ENCODE data around the gene ELANE.

ELANE gene

DNA sequence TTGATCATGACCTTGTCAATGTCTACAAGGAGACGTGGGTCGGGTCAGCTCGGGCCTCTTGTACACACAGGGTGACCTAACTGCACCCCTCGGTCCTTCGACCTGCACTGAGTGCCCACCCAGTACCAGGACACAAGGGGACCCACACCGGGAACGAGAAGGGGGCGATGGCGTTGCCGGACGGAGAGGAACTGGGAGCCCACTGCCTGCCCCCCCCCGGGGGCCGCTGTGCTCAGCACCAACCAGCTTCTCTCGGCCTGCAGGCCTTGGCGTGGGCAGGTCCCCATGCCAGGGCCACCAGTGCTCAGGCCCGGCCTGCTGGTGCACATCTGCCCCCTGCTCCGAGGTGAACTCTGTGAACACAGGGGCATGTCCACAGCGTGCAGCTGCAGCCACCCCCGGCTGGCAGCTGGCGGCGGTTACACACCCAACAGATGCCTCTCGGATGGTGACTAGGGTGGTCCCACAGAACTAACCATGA lies 21.5 kb downstream of the ELANE start:
- H2AK5ac ChIP-seq (ENCODE audit: low read length) = no peak overlapping the region
- H3K18ac ChIP-seq (ENCODE audit: low read length) = no peak overlapping the region
- H3K79me1 ChIP-seq (ENCODE audit: low read length) = peaks cover 5% of the 10 kb centered on the region
- no peak overlapping the region for H3K4me3 ChIP-seq (ENCODE audit: low read depth, low read length)
- H3K79me2 ChIP-seq (ENCODE audit: control insufficient read depth, insufficient read depth, low read length, poor library complexity) = peaks cover 4% of the 10 kb centered on the region
- no peaks in the 10 kb centered on the region for H3K9me3 ChIP-seq (ENCODE audit: insufficient read depth, low read depth, low read length)
- no peaks in the 10 kb centered on the region for H3K27me3 ChIP-seq (ENCODE audit: insufficient read depth, low read length)
- no peak overlapping the region for H2BK12ac ChIP-seq (ENCODE audit: low read length)
- no peak overlapping the region for H3K9ac ChIP-seq (ENCODE audit: low read length)
- WGBS (ENCODE audit: extremely low coverage, insufficient coverage, insufficient read length) = no CpG with 5 or more reads among the region's 22 CpGs
- no peak overlapping the region for H3K4me2 ChIP-seq (ENCODE audit: low read length)
- H3K36me3 ChIP-seq (ENCODE audit: control insufficient read depth in 1 of 2, insufficient read depth in 2 of 2, low read length in 2 of 2) = peaks cover 52 to 54% of the 10 kb centered on the region in 2 experiments
- H2BK120ac ChIP-seq (ENCODE audit: insufficient read depth, low read length, poor library complexity) = no peak overlapping the region
- H3K4ac ChIP-seq (ENCODE audit: low read depth, low read length) = no peak overlapping the region
- no peak overlapping the region for H4K91ac ChIP-seq (ENCODE audit: low read depth, low read length)
- no peak overlapping the region for H4K12ac ChIP-seq (ENCODE audit: low read depth, low read length)
- no peak for DNase-seq
- no peak overlapping the region for H3K23ac ChIP-seq (ENCODE audit: low read length)
- H3K4me1 ChIP-seq (ENCODE audit: control insufficient read depth in 1 of 2, insufficient read depth in 2 of 2, low read length in 2 of 2) = peaks cover 10 to 16% of the 10 kb centered on the region in 2 experiments
- no peak overlapping the region for H4K8ac ChIP-seq (ENCODE audit: low read depth, low read length)
- H2AFZ ChIP-seq (ENCODE audit: insufficient read depth, low read length, poor library complexity) = no peak overlapping the region
- no peak overlapping the region for H2BK5ac ChIP-seq (ENCODE audit: low read depth, low read length, poor library complexity)
- H3K27ac ChIP-seq (ENCODE audit: low read depth, low read length) = no peak overlapping the region
- H3K14ac ChIP-seq (ENCODE audit: low read length) = no peak overlapping the region

DNA sequence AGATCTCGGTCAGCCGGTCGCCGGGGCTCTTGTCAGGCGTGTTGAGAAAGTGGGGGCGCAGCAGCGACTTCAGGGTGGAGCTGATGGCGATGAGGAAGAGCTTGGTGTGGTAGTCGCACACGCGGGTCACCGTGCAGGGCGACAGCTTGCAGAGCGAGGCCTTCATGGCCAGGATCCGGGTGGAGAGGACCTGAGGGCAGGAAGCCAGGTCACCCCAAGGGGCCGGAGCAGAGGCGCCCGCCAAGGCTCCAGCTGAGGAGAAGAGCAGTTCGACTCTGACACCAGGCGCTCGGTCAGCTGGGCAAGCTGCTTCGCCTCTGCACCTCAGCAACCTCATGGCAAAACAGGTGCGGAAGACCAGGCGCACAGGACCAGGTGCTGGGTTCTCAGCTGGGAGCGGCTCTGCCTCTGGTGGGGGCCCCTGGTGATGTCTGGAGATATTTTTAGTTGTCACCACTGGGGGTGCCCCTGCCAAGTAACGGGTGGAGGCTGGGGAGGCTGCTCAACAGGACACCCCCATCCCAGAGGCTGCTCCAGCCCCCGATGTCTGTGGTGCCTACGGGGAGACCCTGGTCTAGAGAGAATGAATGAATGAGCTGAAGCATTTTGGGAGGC lies 23.3 kb downstream of the ELANE start:
- H3K9ac ChIP-seq (ENCODE audit: low read length) = no peak overlapping the region
- no peak overlapping the region for H2AK5ac ChIP-seq (ENCODE audit: low read length)
- no peak overlapping the region for H4K91ac ChIP-seq (ENCODE audit: low read depth, low read length)
- H3K4ac ChIP-seq (ENCODE audit: low read depth, low read length) = no peak overlapping the region
- peaks cover 55 to 60% of the 10 kb centered on the region in 2 experiments for H3K36me3 ChIP-seq (ENCODE audit: control insufficient read depth in 1 of 2, insufficient read depth in 2 of 2, low read length in 2 of 2)
- no peak overlapping the region for H2BK120ac ChIP-seq (ENCODE audit: insufficient read depth, low read length, poor library complexity)
- H3K79me1 ChIP-seq (ENCODE audit: low read length) = no peaks in the 10 kb centered on the region
- H3K18ac ChIP-seq (ENCODE audit: low read length) = no peak overlapping the region
- no peak overlapping the region for H3K4me2 ChIP-seq (ENCODE audit: low read length)
- H4K12ac ChIP-seq (ENCODE audit: low read depth, low read length) = no peak overlapping the region
- H3K27me3 ChIP-seq (ENCODE audit: insufficient read depth, low read length) = no peaks in the 10 kb centered on the region
- DNase-seq = no peak
- H3K23ac ChIP-seq (ENCODE audit: low read length) = no peak overlapping the region
- H3K4me3 ChIP-seq (ENCODE audit: low read depth, low read length) = no peak overlapping the region
- no peak overlapping the region for H2BK5ac ChIP-seq (ENCODE audit: low read depth, low read length, poor library complexity)
- H3K4me1 ChIP-seq (ENCODE audit: control insufficient read depth in 1 of 2, insufficient read depth in 2 of 2, low read length in 2 of 2) = peaks cover 0 to 4% of the 10 kb centered on the region in 2 experiments
- H3K14ac ChIP-seq (ENCODE audit: low read length) = no peak overlapping the region
- H3K79me2 ChIP-seq (ENCODE audit: control insufficient read depth, insufficient read depth, low read length, poor library complexity) = no peaks in the 10 kb centered on the region
- no peak overlapping the region for H2BK12ac ChIP-seq (ENCODE audit: low read length)
- no peaks in the 10 kb centered on the region for H3K9me3 ChIP-seq (ENCODE audit: insufficient read depth, low read depth, low read length)
- H2AFZ ChIP-seq (ENCODE audit: insufficient read depth, low read length, poor library complexity) = no peak overlapping the region
- H3K27ac ChIP-seq (ENCODE audit: low read depth, low read length) = no peak overlapping the region
- WGBS (ENCODE audit: extremely low coverage, insufficient coverage, insufficient read length) = no CpG with 5 or more reads among the region's 28 CpGs
- no peak overlapping the region for H4K8ac ChIP-seq (ENCODE audit: low read depth, low read length)

DNA sequence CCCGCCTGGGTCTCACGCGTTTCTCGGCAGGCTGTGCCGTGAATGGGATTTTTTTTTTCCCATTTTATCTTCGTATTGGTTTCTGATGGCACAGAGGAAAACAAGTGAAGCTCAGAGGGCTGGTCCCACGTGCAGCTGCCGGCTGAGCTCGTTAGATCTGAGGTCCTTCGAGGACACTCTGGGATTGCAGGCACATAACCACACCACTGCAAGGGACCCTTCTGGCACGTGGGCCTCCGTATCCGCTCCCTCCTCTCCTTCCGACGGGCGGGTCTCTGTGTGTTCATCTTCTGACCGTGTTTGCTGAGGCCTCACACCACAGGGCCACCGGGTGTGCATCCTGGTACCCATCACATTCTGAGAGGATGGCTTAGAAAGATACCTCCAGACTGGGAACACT lies 24.0 kb downstream of the ELANE start:
- H3K27ac ChIP-seq (ENCODE audit: low read depth, low read length) = no peak overlapping the region
- WGBS (ENCODE audit: extremely low coverage, insufficient coverage, insufficient read length) = no CpG with 5 or more reads among the region's 18 CpGs

DNA sequence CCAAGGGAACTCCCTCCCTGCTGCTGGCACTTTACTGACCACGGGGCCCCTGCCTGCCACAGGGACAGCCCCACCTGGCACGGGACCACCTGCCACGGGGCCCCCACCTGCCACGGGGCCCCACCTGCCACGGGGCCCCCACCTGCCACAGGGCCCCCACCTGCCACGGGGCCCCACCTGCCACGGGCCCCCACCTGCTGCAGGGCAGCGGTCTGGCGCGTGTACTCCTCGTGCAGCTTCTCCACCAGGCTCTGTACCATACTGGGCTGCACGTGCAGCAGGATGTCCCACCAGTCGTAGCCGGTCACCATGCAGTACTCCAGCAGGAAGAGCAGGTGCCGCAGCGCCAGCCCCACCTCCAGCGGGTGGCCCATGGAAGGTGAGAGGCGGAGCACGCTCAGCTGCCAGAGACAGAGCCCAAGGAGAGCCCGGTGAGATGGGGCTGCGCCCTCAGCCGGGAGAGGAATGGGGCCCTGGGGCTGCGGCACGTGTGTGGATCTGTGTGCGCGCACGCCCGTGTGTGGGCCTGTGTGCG lies 24.7 kb downstream of the ELANE start:
- H2BK5ac ChIP-seq (ENCODE audit: low read depth, low read length, poor library complexity) = no peak overlapping the region
- H3K4me2 ChIP-seq (ENCODE audit: low read length) = peak overlapping the region; percentile 1
- H3K14ac ChIP-seq (ENCODE audit: low read length) = no peak overlapping the region
- H2BK12ac ChIP-seq (ENCODE audit: low read length) = no peak overlapping the region
- no peak overlapping the region for H4K12ac ChIP-seq (ENCODE audit: low read depth, low read length)
- H3K27ac ChIP-seq (ENCODE audit: low read depth, low read length) = no peak overlapping the region
- H3K79me1 ChIP-seq (ENCODE audit: low read length) = no peaks in the 10 kb centered on the region
- H3K9me3 ChIP-seq (ENCODE audit: insufficient read depth, low read depth, low read length) = peaks cover 4% of the 10 kb centered on the region
- H4K8ac ChIP-seq (ENCODE audit: low read depth, low read length) = no peak overlapping the region
- DNase-seq = no peak
- no peaks in the 10 kb centered on the region for H3K27me3 ChIP-seq (ENCODE audit: insufficient read depth, low read length)
- no peak overlapping the region for H2AFZ ChIP-seq (ENCODE audit: insufficient read depth, low read length, poor library complexity)
- H3K9ac ChIP-seq (ENCODE audit: low read length) = no peak overlapping the region
- WGBS (ENCODE audit: extremely low coverage, insufficient coverage, insufficient read length) = no CpG with 5 or more reads among the region's 29 CpGs
- no peak overlapping the region for H3K18ac ChIP-seq (ENCODE audit: low read length)
- H2BK120ac ChIP-seq (ENCODE audit: insufficient read depth, low read length, poor library complexity) = no peak overlapping the region
- no peak overlapping the region for H3K4ac ChIP-seq (ENCODE audit: low read depth, low read length)
- H3K23ac ChIP-seq (ENCODE audit: low read length) = no peak overlapping the region
- no peaks in the 10 kb centered on the region for H3K79me2 ChIP-seq (ENCODE audit: control insufficient read depth, insufficient read depth, low read length, poor library complexity)
- H4K91ac ChIP-seq (ENCODE audit: low read depth, low read length) = no peak overlapping the region
- H2AK5ac ChIP-seq (ENCODE audit: low read length) = no peak overlapping the region
- peaks cover 55 to 60% of the 10 kb centered on the region in 2 experiments for H3K36me3 ChIP-seq (ENCODE audit: control insufficient read depth in 1 of 2, insufficient read depth in 2 of 2, low read length in 2 of 2)
- no peaks in the 10 kb centered on the region for H3K4me1 ChIP-seq (ENCODE audit: control insufficient read depth in 1 of 2, insufficient read depth in 2 of 2, low read length in 2 of 2)
- no peak overlapping the region for H3K4me3 ChIP-seq (ENCODE audit: low read depth, low read length)

More for the DNA sequence above, 24.0 kb downstream of the ELANE start:
- H2AK5ac ChIP-seq (ENCODE audit: low read length) = no peak overlapping the region
- no peaks in the 10 kb centered on the region for H3K4me1 ChIP-seq (ENCODE audit: control insufficient read depth in 1 of 2, insufficient read depth in 2 of 2, low read length in 2 of 2)
- DNase-seq = no peak
- H3K23ac ChIP-seq (ENCODE audit: low read length) = no peak overlapping the region
- no peak overlapping the region for H2BK120ac ChIP-seq (ENCODE audit: insufficient read depth, low read length, poor library complexity)
- no peaks in the 10 kb centered on the region for H3K79me1 ChIP-seq (ENCODE audit: low read length)
- H3K14ac ChIP-seq (ENCODE audit: low read length) = no peak overlapping the region
- H3K9me3 ChIP-seq (ENCODE audit: insufficient read depth, low read depth, low read length) = no peaks in the 10 kb centered on the region
- no peak overlapping the region for H4K91ac ChIP-seq (ENCODE audit: low read depth, low read length)
- H3K36me3 ChIP-seq (ENCODE audit: control insufficient read depth in 1 of 2, insufficient read depth in 2 of 2, low read length in 2 of 2) = peaks cover 52 to 57% of the 10 kb centered on the region in 2 experiments
- H3K4me3 ChIP-seq (ENCODE audit: low read depth, low read length) = no peak overlapping the region
- no peak overlapping the region for H2BK12ac ChIP-seq (ENCODE audit: low read length)
- H3K79me2 ChIP-seq (ENCODE audit: control insufficient read depth, insufficient read depth, low read length, poor library complexity) = no peaks in the 10 kb centered on the region
- no peak overlapping the region for H4K12ac ChIP-seq (ENCODE audit: low read depth, low read length)
- H2AFZ ChIP-seq (ENCODE audit: insufficient read depth, low read length, poor library complexity) = no peak overlapping the region
- no peak overlapping the region for H3K9ac ChIP-seq (ENCODE audit: low read length)
- H2BK5ac ChIP-seq (ENCODE audit: low read depth, low read length, poor library complexity) = no peak overlapping the region
- no peak overlapping the region for H4K8ac ChIP-seq (ENCODE audit: low read depth, low read length)
- no peak overlapping the region for H3K4ac ChIP-seq (ENCODE audit: low read depth, low read length)
- no peaks in the 10 kb centered on the region for H3K27me3 ChIP-seq (ENCODE audit: insufficient read depth, low read length)
- H3K4me2 ChIP-seq (ENCODE audit: low read length) = no peak overlapping the region
- no peak overlapping the region for H3K18ac ChIP-seq (ENCODE audit: low read length)
